Chondrocyte (in vitro differentiated cells): ENCODE data around the gene CLPX. TPM values are rescaled to one million over a fixed set of nuclear protein-coding genes. Genes with fewer than 3 reads are reported as not detected.
"Not testable (repeated sequence)": the region's sequence is repeated elsewhere in the genome, so short reads cannot be mapped to it uniquely, and the experiment has no call there.

Experiments
- DNase-seq: peaks from one replicate; pipeline ENCODE4 v3.0.0; 2021; ENCODE audit warnings: mixed read lengths, low spot score
- H3K27ac Mint-ChIP-seq: one replicate; pipeline ENCODE4 v1.8.0; 2021; ENCODE audit warnings: mild to moderate bottlenecking, moderate library complexity, mixed read lengths; ENCODE audit not compliant: unreplicated experiment
- H3K27me3 Mint-ChIP-seq: 2 replicates; pipeline ENCODE4 v1.8.0; 2021; ENCODE audit warnings: low read depth, mixed read lengths
- H3K36me3 Mint-ChIP-seq: 2 replicates; pipeline ENCODE4 v1.8.0; 2021; ENCODE audit warnings: low read depth, mixed read lengths
- H3K4me1 Mint-ChIP-seq: 2 replicates; pipeline ENCODE4 v1.8.0; 2021; ENCODE audit warnings: low read depth, mild to moderate bottlenecking, mixed read lengths
- H3K4me3 Mint-ChIP-seq: one replicate; pipeline ENCODE4 v1.8.0; 2021; ENCODE audit warnings: mild to moderate bottlenecking, moderate library complexity, mixed read lengths; ENCODE audit not compliant: unreplicated experiment
- H3K9me3 Mint-ChIP-seq: 2 replicates; pipeline ENCODE4 v1.8.0; 2021; ENCODE audit warnings: low read depth, mixed read lengths
- total RNA-seq: library from RNA; stranded (reverse); gene quantifications from 3 replicates; pipeline ENCODE4 v1.2.1, GENCODE V29; 2021
- TF ChIP-seq, protein P1 (sequence below): fragments of 200-600 bp; sonication (generic); IDR thresholded peaks from 2 replicates; pipeline ENCODE4 v1.5.0; 2021; ENCODE audit warnings: antibody characterized with exemption, mild to moderate bottlenecking, moderate library complexity

CLPX gene
- total RNA-seq, 1 donor from 2014 or later = 41.4 TPM

DNA sequence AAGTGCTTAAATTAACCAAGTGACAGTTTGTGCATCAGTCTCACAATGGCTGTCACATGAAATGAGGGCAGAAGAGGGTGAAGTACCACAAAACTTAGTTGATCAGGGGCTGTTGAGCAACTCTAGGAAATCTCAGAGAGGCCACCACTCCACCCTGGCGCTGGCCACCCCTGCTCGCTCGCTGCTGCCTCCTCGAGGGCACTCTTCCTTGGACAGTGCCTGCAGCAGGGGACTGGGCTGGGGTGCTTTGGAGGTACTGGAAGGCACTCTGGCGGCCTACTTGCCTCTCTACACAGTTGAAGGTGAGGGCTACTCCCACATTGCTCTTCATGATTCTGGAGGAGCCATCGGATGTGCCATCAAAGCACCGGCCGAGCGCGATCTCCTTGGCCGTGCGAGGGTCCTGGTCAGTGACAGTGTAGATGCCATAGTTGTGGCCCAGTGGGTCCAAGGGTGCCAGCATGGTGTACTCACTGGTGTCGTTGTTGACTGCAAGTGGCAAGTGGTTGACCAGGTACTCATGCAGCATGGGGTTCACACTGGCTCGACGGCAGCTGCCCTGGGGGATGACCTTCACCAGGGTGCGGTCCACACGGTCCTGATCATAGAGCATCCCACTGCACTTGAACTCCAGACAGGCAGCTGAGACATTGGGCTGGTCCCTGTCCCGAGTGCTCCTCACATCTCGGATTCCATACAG lies 11.6 kb upstream of the CLPX start:
- peaks cover 2% of the 10 kb centered on the region for H3K36me3 Mint-ChIP-seq
- no peak for DNase-seq
- H3K4me1 Mint-ChIP-seq = no peaks in the 10 kb centered on the region
- TF ChIP-seq, protein P1, sequence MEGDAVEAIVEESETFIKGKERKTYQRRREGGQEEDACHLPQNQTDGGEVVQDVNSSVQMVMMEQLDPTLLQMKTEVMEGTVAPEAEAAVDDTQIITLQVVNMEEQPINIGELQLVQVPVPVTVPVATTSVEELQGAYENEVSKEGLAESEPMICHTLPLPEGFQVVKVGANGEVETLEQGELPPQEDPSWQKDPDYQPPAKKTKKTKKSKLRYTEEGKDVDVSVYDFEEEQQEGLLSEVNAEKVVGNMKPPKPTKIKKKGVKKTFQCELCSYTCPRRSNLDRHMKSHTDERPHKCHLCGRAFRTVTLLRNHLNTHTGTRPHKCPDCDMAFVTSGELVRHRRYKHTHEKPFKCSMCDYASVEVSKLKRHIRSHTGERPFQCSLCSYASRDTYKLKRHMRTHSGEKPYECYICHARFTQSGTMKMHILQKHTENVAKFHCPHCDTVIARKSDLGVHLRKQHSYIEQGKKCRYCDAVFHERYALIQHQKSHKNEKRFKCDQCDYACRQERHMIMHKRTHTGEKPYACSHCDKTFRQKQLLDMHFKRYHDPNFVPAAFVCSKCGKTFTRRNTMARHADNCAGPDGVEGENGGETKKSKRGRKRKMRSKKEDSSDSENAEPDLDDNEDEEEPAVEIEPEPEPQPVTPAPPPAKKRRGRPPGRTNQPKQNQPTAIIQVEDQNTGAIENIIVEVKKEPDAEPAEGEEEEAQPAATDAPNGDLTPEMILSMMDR = no peak
- no peak overlapping the region for H3K27ac Mint-ChIP-seq
- H3K27me3 Mint-ChIP-seq = peaks cover 7% of the 10 kb centered on the region
- no peaks in the 10 kb centered on the region for H3K9me3 Mint-ChIP-seq
- H3K4me3 Mint-ChIP-seq = no peak overlapping the region

DNA sequence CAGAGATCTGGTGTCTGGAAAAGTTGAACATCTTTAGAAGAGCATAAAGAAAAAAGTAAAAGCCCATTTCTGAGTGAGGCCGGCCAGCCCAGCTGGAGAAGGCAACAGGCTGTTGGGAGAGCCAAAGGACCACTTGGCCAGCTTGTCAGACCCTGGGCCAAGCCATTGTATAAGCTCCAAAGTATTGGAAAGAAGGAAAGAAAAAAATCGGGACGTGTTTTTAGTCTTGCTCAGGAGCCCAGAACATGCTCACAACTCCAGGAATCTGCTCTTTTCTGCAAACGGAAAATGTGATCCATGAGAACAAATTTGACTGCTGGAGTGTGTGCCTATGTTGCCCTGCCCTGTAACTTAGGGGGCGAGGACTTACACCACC lies 10.4 kb upstream of the CLPX start:
- no peaks in the 10 kb centered on the region for H3K9me3 Mint-ChIP-seq
- peaks cover 3% of the 10 kb centered on the region for H3K27me3 Mint-ChIP-seq
- H3K27ac Mint-ChIP-seq = no peak overlapping the region
- H3K4me3 Mint-ChIP-seq = no peak overlapping the region
- H3K36me3 Mint-ChIP-seq = peaks cover 1% of the 10 kb centered on the region
- no peak for DNase-seq
- TF ChIP-seq, protein P1 = no peak
- no peaks in the 10 kb centered on the region for H3K4me1 Mint-ChIP-seq

DNA sequence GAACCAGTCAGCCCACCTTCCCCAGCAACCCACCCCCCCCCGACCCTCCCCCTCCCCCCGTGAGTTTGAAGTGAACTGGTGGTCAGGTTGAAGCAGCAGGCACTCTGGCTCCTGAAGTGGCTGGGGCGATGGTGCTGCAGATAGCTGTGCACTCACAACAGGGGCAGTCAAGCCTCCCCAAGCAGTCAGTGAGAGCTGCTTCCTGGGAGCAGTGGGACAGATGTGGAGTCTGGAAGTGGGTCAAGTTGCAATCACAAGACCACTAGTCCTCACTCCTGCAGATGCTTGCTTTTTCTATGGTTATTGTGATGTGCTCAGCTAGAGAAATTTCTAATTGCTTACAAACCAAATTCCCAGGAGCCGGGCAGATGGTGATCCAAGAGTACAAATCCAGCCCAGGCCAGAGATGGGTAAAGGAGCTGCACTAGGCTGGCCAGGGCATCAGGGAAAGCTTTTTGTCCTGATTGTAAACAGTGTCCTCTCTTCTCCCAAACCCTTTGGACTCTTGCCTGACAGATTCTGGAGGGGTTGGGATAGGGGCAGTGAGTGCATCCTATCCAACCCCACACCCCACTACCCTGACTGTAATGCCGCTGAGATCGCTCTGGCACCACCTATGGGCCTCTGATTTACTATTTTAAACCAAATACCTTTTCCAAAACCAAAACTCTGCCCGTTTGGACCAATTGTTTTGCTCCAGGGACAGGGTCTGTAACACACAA lies 9.8 kb upstream of the CLPX start:
- H3K27ac Mint-ChIP-seq = no peak overlapping the region
- no peak overlapping the region for H3K4me3 Mint-ChIP-seq
- H3K36me3 Mint-ChIP-seq = no peaks in the 10 kb centered on the region
- TF ChIP-seq, protein P1 = no peak
- no peaks in the 10 kb centered on the region for H3K9me3 Mint-ChIP-seq
- no peak for DNase-seq
- no peaks in the 10 kb centered on the region for H3K4me1 Mint-ChIP-seq
- no peaks in the 10 kb centered on the region for H3K27me3 Mint-ChIP-seq

DNA sequence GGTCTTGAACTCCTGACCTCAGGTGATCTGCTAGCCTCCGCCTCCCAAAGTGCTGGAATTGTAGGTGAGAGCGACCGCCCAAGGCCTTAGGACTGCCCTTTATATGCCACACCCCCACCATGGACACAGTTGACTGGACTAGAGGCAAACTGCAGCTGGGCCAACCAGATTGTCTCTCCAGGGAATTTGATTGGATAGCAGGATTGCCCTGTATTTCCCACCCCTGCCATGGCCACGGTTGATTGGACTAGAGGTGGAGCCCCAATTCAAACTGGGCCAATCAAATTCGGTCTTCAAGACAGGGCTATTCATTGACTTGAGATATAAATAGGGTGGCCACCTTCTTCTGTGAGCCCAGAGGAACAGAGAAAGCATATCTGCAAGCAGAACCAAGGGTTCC lies 6.9 kb upstream of the CLPX start:
- Mint-ChIP-seq H3K36me3 (no peaks in the 10 kb centered on the region), H3K9me3 (no peaks in the 10 kb centered on the region), H3K4me3 (no peak overlapping the region), H3K4me1 (no peaks in the 10 kb centered on the region), H3K27ac (no peak overlapping the region), H3K27me3 (no peaks in the 10 kb centered on the region)
- DNase-seq = no peak
- TF ChIP-seq, protein P1 = no peak

DNA sequence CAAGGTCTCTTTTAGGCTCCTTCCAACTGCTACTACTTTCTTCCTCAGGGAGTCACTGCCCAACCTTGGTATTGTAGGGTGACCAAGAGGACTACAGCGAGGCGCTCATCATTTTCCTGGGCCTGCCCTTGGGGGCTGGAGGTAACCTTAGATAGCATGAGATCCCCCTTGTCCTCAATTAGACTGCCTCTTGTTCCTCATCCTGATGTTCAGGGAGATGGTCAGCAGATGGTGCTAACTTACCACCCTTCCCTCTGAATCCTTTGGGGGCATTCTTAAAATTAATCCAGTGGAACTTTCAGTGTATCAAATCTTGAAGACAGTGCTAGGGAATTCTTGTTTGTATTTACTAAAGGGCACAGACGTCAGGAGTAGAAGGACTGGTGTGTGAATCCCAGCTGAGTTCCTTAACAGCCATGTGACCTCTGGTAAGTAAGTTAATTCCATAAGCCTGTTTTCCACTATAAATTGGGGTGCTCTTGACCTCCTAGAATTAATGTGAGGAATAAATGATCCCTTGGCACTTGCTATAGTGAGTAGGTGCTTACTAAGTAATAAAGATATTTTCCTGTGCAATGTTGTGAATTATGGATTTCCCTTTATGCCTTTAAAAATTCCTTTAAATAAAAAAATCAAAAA lies 4.1 kb upstream of the CLPX start:
- no peak for DNase-seq

DNA sequence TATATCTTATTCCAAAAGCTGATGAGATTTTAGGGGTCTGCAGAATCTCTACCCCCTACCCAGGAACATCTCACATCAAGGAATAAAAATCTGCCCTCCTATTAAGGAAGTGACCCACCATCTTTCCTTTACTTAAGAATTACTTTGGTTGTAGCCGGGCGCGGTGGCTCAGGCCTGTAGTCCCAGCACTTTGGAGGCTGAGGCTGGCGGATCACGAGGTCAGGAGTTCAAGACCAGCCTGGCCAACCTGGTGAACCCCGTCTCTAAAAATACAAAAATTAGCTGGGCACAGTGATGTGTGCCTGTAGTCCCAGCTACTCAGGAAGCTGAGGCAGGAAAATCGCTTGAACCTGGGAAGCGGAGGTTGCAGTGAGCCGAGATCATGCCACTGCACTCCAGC lies 3.3 kb upstream of the CLPX start:
- not testable (repeated sequence) for H3K27ac Mint-ChIP-seq, H3K9me3 Mint-ChIP-seq, DNase-seq, H3K4me3 Mint-ChIP-seq, H3K27me3 Mint-ChIP-seq, H3K4me1 Mint-ChIP-seq, H3K36me3 Mint-ChIP-seq

More for the DNA sequence above, 4.1 kb upstream of the CLPX start:
- Mint-ChIP-seq H3K27ac (no peak overlapping the region), H3K9me3 (no peaks in the 10 kb centered on the region), H3K36me3 (no peaks in the 10 kb centered on the region), H3K4me1 (peaks cover 4% of the 10 kb centered on the region), H3K4me3 (no peak overlapping the region), H3K27me3 (no peaks in the 10 kb centered on the region)
- TF ChIP-seq, protein P1 = peak; percentile 93
